MM.1S (cell line): ENCODE results near the gene IL5.

Experiments used
- DNase-seq: peaks from one replicate; pipeline ENCODE4 v3.0.0-alpha.2; 2015
- H2AFZ ChIP-seq: fragments of 300-600 bp; sonication (generic); 2 replicates; pipeline ENCODE4 v1.6.0; 2016; ENCODE audit warnings: antibody characterized with exemption, low read length
- H3F3A ChIP-seq: fragments of 300-600 bp; sonication (generic); 2 replicates; pipeline ENCODE4 v1.6.1; 2016; ENCODE audit warnings: mild to moderate bottlenecking, antibody characterized with exemption, low read length, moderate library complexity, mixed read lengths; ENCODE audit not compliant: insufficient read depth
- H3K27ac ChIP-seq: fragments of 300-600 bp; sonication (generic); 2 replicates; pipeline ENCODE4 v1.5.1; 2016; ENCODE audit warnings: mild to moderate bottlenecking, low read length
- H3K27me3 ChIP-seq: fragments of 300-600 bp; sonication (generic); replicated peaks from 2 replicates; pipeline ENCODE4 v1.6.0; 2016; ENCODE audit warnings: low read length; ENCODE audit not compliant: insufficient read depth
- H3K36me3 ChIP-seq: fragments of 300-600 bp; sonication (generic); replicated peaks from 2 replicates; pipeline ENCODE4 v1.6.1; 2016; ENCODE audit warnings: mild to moderate bottlenecking, low read length, mixed read lengths; ENCODE audit not compliant: insufficient read depth
- H3K4me1 ChIP-seq: fragments of 300-600 bp; sonication (generic); 2 replicates; pipeline ENCODE4 v1.6.1; 2016; ENCODE audit warnings: low read length, mixed read lengths
- H3K4me2 ChIP-seq: fragments of 300-600 bp; sonication (generic); 2 replicates; pipeline ENCODE4 v1.6.0; 2016; ENCODE audit warnings: low read depth, low read length
- H3K4me3 ChIP-seq: fragments of 300-600 bp; sonication (generic); 2 replicates; pipeline ENCODE4 v1.5.1; 2016; ENCODE audit warnings: low read length, mixed read lengths
- H3K79me2 ChIP-seq: fragments of 300-600 bp; sonication (generic); 2 replicates; pipeline ENCODE4 v1.6.1; 2016; ENCODE audit warnings: mixed run types, low read length, mixed read lengths
- H3K9ac ChIP-seq: fragments of 300-600 bp; sonication (generic); 2 replicates; pipeline ENCODE4 v1.6.1; 2016; ENCODE audit warnings: low read length, mixed read lengths
- H3K9me2 ChIP-seq: fragments of 300-600 bp; sonication (generic); replicated peaks from 2 replicates; pipeline ENCODE4 v1.6.1; 2016; ENCODE audit warnings: mild to moderate bottlenecking, low read length, mixed read lengths; ENCODE audit not compliant: insufficient read depth
- H3K9me3 ChIP-seq: fragments of 300-600 bp; sonication (generic); replicated peaks from 2 replicates; pipeline ENCODE4 v1.6.1; 2016; ENCODE audit warnings: mild to moderate bottlenecking, low read length, mixed read lengths; ENCODE audit not compliant: insufficient read depth
- H4K20me1 ChIP-seq: fragments of 300-600 bp; sonication (generic); 2 replicates; pipeline ENCODE4 v1.6.1; 2016; ENCODE audit warnings: mild to moderate bottlenecking, low read length, moderate library complexity, mixed read lengths; ENCODE audit not compliant: insufficient read depth
- EZH2 ChIP-seq: fragments of 300-600 bp; sonication (generic); optimal IDR thresholded peaks from 2 replicates; pipeline ENCODE3; 2017; ENCODE audit warnings: low read depth, mild to moderate bottlenecking, antibody characterized with exemption, low read length, mixed read lengths
- EZH2phosphoT487 ChIP-seq: fragments of 300-600 bp; sonication (generic); IDR thresholded peaks from 2 replicates; pipeline ENCODE4 v1.6.1; 2018; ENCODE audit warnings: antibody characterized with exemption, low read length
- TF ChIP-seq, protein P1 (sequence below): fragments of 300-600 bp; sonication (generic); IDR thresholded peaks from 2 replicates; pipeline ENCODE4 v1.5.1; 2016; ENCODE audit warnings: antibody characterized with exemption, low read length, mixed read lengths

IL5 gene

GRCh38 chr5:132540764-132541163 is 2.6 kb downstream of the IL5 start:
- no peak overlapping the region for H2AFZ ChIP-seq
- no peaks in the 10 kb centered on the region for H3K27me3 ChIP-seq
- H3K9ac ChIP-seq = no peak overlapping the region
- DNase-seq = no peak
- no peaks in the 10 kb centered on the region for H3K9me2 ChIP-seq
- no peak overlapping the region for H3K4me2 ChIP-seq
- no peaks in the 10 kb centered on the region for H3F3A ChIP-seq
- no peak overlapping the region for H3K4me3 ChIP-seq
- no peaks in the 10 kb centered on the region for H3K9me3 ChIP-seq
- H4K20me1 ChIP-seq = no peaks in the 10 kb centered on the region
- TF ChIP-seq, protein P1, sequence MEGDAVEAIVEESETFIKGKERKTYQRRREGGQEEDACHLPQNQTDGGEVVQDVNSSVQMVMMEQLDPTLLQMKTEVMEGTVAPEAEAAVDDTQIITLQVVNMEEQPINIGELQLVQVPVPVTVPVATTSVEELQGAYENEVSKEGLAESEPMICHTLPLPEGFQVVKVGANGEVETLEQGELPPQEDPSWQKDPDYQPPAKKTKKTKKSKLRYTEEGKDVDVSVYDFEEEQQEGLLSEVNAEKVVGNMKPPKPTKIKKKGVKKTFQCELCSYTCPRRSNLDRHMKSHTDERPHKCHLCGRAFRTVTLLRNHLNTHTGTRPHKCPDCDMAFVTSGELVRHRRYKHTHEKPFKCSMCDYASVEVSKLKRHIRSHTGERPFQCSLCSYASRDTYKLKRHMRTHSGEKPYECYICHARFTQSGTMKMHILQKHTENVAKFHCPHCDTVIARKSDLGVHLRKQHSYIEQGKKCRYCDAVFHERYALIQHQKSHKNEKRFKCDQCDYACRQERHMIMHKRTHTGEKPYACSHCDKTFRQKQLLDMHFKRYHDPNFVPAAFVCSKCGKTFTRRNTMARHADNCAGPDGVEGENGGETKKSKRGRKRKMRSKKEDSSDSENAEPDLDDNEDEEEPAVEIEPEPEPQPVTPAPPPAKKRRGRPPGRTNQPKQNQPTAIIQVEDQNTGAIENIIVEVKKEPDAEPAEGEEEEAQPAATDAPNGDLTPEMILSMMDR = no peak
- no peak for TF ChIP-seq EZH2phosphoT487
- TF ChIP-seq EZH2 = no peak
- no peaks in the 10 kb centered on the region for H3K36me3 ChIP-seq
- no peaks in the 10 kb centered on the region for H3K4me1 ChIP-seq
- no peaks in the 10 kb centered on the region for H3K79me2 ChIP-seq
- H3K27ac ChIP-seq = no peak overlapping the region

GRCh38 chr5:132540149-132540548 is 3.2 kb downstream of the IL5 start:
- H3K4me1 ChIP-seq = no peaks in the 10 kb centered on the region
- H3K9me2 ChIP-seq = no peaks in the 10 kb centered on the region
- no peaks in the 10 kb centered on the region for H4K20me1 ChIP-seq
- H3K4me2 ChIP-seq = no peak overlapping the region
- H3K79me2 ChIP-seq = no peaks in the 10 kb centered on the region
- no peak overlapping the region for H3K9ac ChIP-seq
- DNase-seq = no peak
- H3K9me3 ChIP-seq = no peaks in the 10 kb centered on the region
- H2AFZ ChIP-seq = no peak overlapping the region
- TF ChIP-seq, protein P1 = no peak
- no peak for TF ChIP-seq EZH2
- TF ChIP-seq EZH2phosphoT487 = no peak
- H3F3A ChIP-seq = no peaks in the 10 kb centered on the region
- no peaks in the 10 kb centered on the region for H3K27me3 ChIP-seq
- no peak overlapping the region for H3K27ac ChIP-seq
- H3K36me3 ChIP-seq = no peaks in the 10 kb centered on the region
- H3K4me3 ChIP-seq = no peak overlapping the region

GRCh38 chr5:132539716-132540115 is 3.6 kb downstream of the IL5 start:
- no peaks in the 10 kb centered on the region for H3F3A ChIP-seq
- no peak overlapping the region for H2AFZ ChIP-seq
- H3K79me2 ChIP-seq = no peaks in the 10 kb centered on the region
- H3K9me2 ChIP-seq = no peaks in the 10 kb centered on the region
- H3K27ac ChIP-seq = no peak overlapping the region
- no peak overlapping the region for H3K4me3 ChIP-seq
- no peaks in the 10 kb centered on the region for H4K20me1 ChIP-seq
- no peak overlapping the region for H3K4me2 ChIP-seq
- DNase-seq = no peak
- no peak for TF ChIP-seq EZH2phosphoT487
- TF ChIP-seq, protein P1 = no peak
- no peak for TF ChIP-seq EZH2
- H3K4me1 ChIP-seq = no peaks in the 10 kb centered on the region
- H3K36me3 ChIP-seq = no peaks in the 10 kb centered on the region
- no peaks in the 10 kb centered on the region for H3K9me3 ChIP-seq
- H3K9ac ChIP-seq = no peak overlapping the region
- no peaks in the 10 kb centered on the region for H3K27me3 ChIP-seq
